Esophagus muscularis mucosa (tissue), 4 donors: ENCODE measurements around the gene KHNYN. TPM values are rescaled to one million over a fixed set of nuclear protein-coding genes. Genes with fewer than 3 reads are reported as not detected.

ENCODE experiments used
- DNase-seq: peaks from one replicate; pipeline ENCODE4 v3.0.0-alpha.2; 2017; ENCODE audit errors: extremely low spot score
- H3K27ac ChIP-seq, 4 donors: fragments of 200-600 bp; sonication (generic); replicated peaks in 1 of 4; 1 replicate in 3 of 4; 2 replicates in 1 of 4; pipeline ENCODE4 v1.5.1; 2016 to 2019; ENCODE audit warnings: mild to moderate bottlenecking in 1 of 4
- H3K27me3 ChIP-seq, 4 donors: fragments of 200-600 bp; sonication (generic); one replicate each; pipeline versions ENCODE4 v1.5.1 to v1.6.0; 2016 to 2019
- H3K36me3 ChIP-seq, 4 donors: fragments of 200-600 bp; sonication (generic); one replicate each; pipeline ENCODE4 v1.5.1; 2016 to 2019
- H3K4me1 ChIP-seq, 4 donors: fragments of 200-600 bp; sonication (generic); one replicate each; pipeline ENCODE4 v1.5.1; 2016 to 2019
- H3K4me3 ChIP-seq, 4 donors: fragments of 200-600 bp; sonication (generic); 1 replicate in 2 of 4; 2 replicates in 2 of 4; pipeline ENCODE4 v1.5.1; 2016 to 2019; ENCODE audit warnings: mild to moderate bottlenecking in 4 of 4, moderate library complexity in 1 of 4
- H3K9me3 ChIP-seq, 4 donors: fragments of 200-600 bp; sonication (generic); 1 replicate in 3 of 4; 2 replicates in 1 of 4; pipeline ENCODE4 v1.5.1; 2016 to 2019
- CTCF ChIP-seq, 3 experiments: fragments of 200-600 bp in 2 of 3; fragments of 450-650 bp in 1 of 3; sonication (generic) in 2 of 3; IDR thresholded peaks; one replicate each; pipeline ENCODE4 v1.5.1; 2017 to 2019; ENCODE audit warnings: antibody characterized with exemption in 3 of 3, mild to moderate bottlenecking in 2 of 3, moderate library complexity in 1 of 3
- EP300 ChIP-seq: sonication (generic); formaldehyde crosslinking; IDR thresholded peaks from one replicate; pipeline ENCODE4 v1.6.1; 2017; ENCODE audit warnings: antibody characterized with exemption
- POLR2A ChIP-seq: fragments of 450-650 bp; IDR thresholded peaks from one replicate; pipeline ENCODE4 v1.6.1; 2017; ENCODE audit warnings: antibody characterized with exemption, moderate library complexity, mild to moderate bottlenecking, low read depth
- POLR2AphosphoS5 ChIP-seq, 2 donors: sonication (generic); formaldehyde crosslinking; IDR thresholded peaks; one replicate each; pipeline ENCODE4 v1.6.1; 2017; ENCODE audit warnings: antibody characterized with exemption in 2 of 2
- WGBS: methylation state at CpG from one replicate; pipeline ENCODE4 v1.1.5; 2018; 5-methylcytosine and 5-hydroxymethylcytosine counted together
- intact Hi-C: fragments of 100-400 bp; cut with DNase I; formaldehyde crosslinking; loops from one replicate; pipeline ENCODE4 v1.15.1; 2023
- total RNA-seq, 4 donors: library from RNA; depleted of rRNA; stranded (reverse); fragments of >200 nt; gene quantifications; one replicate each; pipeline versions ENCODE4 v1.1.0 to v1.2.1, GENCODE V29; 2016

KHNYN gene
- total RNA-seq, 4 donors from 2014 or later = 46.5 to 75.8 (median 58.4) TPM

GRCh38 chr14:24430682-24431568 lies 1.2 kb downstream of the KHNYN start:
- 37% methylated on average over 4 of the region's 19 CpGs for WGBS
- H3K4me1 ChIP-seq = peaks cover 39 to 56% (median 45%) of the 10 kb centered on the region in 4 donors
- H3K27me3 ChIP-seq = no peaks in the 10 kb centered on the region
- peak; percentile 89 for DNase-seq
- H3K4me3 ChIP-seq = peak overlapping the region; percentile 66 to 87 (median 70)
- peaks cover 14 to 45% (median 35%) of the 10 kb centered on the region in 4 donors for H3K36me3 ChIP-seq
- intact Hi-C loops = loop anchor here (1.0 to 10.0 kb wide), 3 partner anchors 34 to 286 kb away; partner anchors contain the start of genes EMC9, NYNRIN, PSME2 and RNF31
- TF ChIP-seq POLR2AphosphoS5 (IDR thresholded peaks at IDR 0.05) = peak; percentile 13 to 17
- TF ChIP-seq POLR2A = no peak
- H3K27ac ChIP-seq = peak overlapping the region; percentile 92 to 98 (median 92)
- no peaks in the 10 kb centered on the region for H3K9me3 ChIP-seq

GRCh38 chr14:24431569-24432258 lies 2.0 kb downstream of the KHNYN start:
- H3K27ac ChIP-seq = peak overlapping the region; percentile 92 to 98 (median 92)
- 12% methylated on average over 8 of the region's 15 CpGs for WGBS
- H3K9me3 ChIP-seq = no peaks in the 10 kb centered on the region
- intact Hi-C loops = loop anchor here (1.0 to 10.0 kb wide), 3 partner anchors 34 to 287 kb away; partner anchors contain the start of genes EMC9, NYNRIN, PSME2 and RNF31
- H3K36me3 ChIP-seq = peaks cover 14 to 51% (median 41%) of the 10 kb centered on the region in 4 donors
- peaks cover 46 to 62% (median 52%) of the 10 kb centered on the region in 4 donors for H3K4me1 ChIP-seq
- H3K27me3 ChIP-seq = no peaks in the 10 kb centered on the region
- TF ChIP-seq POLR2AphosphoS5 (IDR thresholded peaks at IDR 0.05) (peak; percentile 46 to 73), EP300 (no peak), CTCF (IDR thresholded peaks at IDR 0.05) (peak; percentile 82 to 88 (median 83))
- DNase-seq = peak; percentile 94
- H3K4me3 ChIP-seq = peak overlapping the region; percentile 66 to 87 (median 70)

- intact Hi-C loops = loop anchor here (5.0 to 10.0 kb wide), 2 partner anchors 35 to 288 kb away; partner anchors contain the start of genes EMC9, NYNRIN, PSME2 and RNF31
- DNase-seq = peak; percentile 64
- Histone ChIP-seq H3K4me1 (peaks cover 54 to 69% (median 59%) of the 10 kb centered on the region in 4 donors), H3K27ac (peak overlapping the region; percentile 2 to 98 (median 92)), H3K27me3 (no peaks in the 10 kb centered on the region), H3K4me3 (peak overlapping the region; percentile 66 to 87 (median 70)), H3K36me3 (peaks cover 19 to 59% (median 48%) of the 10 kb centered on the region in 4 donors), H3K9me3 (no peaks in the 10 kb centered on the region)
- TF ChIP-seq EP300 = no peak
- no peak for TF ChIP-seq POLR2AphosphoS5 (IDR thresholded peaks at IDR 0.05)
- no peak for TF ChIP-seq POLR2A
- no peak for TF ChIP-seq CTCF (IDR thresholded peaks at IDR 0.05)
- WGBS = 75% methylated on average over 19 of the region's 24 CpGs
These were observed 2.7 kb downstream of the KHNYN start for GRCh38 chr14:24432259-24433131.

- DNase-seq = no peak
- Histone ChIP-seq H3K4me3 (no peak overlapping the region), H3K27ac (no peak overlapping the region), H3K4me1 (peaks cover 57 to 71% (median 65%) of the 10 kb centered on the region in 4 donors), H3K27me3 (no peaks in the 10 kb centered on the region), H3K9me3 (no peaks in the 10 kb centered on the region), H3K36me3 (peaks cover 31 to 75% (median 64%) of the 10 kb centered on the region in 4 donors)
- 78% methylated on average over 7 of the region's 7 CpGs for WGBS
- TF ChIP-seq CTCF (IDR thresholded peaks at IDR 0.05) (no peak), POLR2AphosphoS5 (IDR thresholded peaks at IDR 0.05) (no peak), EP300 (no peak), POLR2A (no peak)
- intact Hi-C loops = loop anchor here (5.0 to 10.0 kb wide), 2 partner anchors 37 to 289 kb away; partner anchors contain the start of genes EMC9, NYNRIN, PSME2 and RNF31
These were observed 4.3 kb downstream of the KHNYN start for GRCh38 chr14:24434036-24434435.
